NT2/D1 (cell line): ENCODE data around the gene GGT6.

Experiments
- SUZ12 ChIP-seq: IDR thresholded peaks from 2 replicates; pipeline ENCODE4 v1.6.1; 2011; ENCODE audit not compliant: insufficient read length, insufficient read depth; ENCODE audit errors: extremely low read depth
- YY1 ChIP-seq: IDR thresholded peaks from 2 replicates; pipeline ENCODE4 v1.6.1; 2011; ENCODE audit not compliant: insufficient read length, insufficient read depth
- ZNF274 ChIP-seq: IDR thresholded peaks from 2 replicates; pipeline ENCODE4 v1.6.1; 2011; ENCODE audit warnings: mild to moderate bottlenecking, low read depth, low read length

GRCh38 chr17:4602041-4602440 is 41.7 kb upstream of the GGT6 start:
- TF ChIP-seq YY1 (no peak), SUZ12 (no peak), ZNF274 (no peak)
